OCI-LY1 (cell line): ENCODE data around the gene MCUR1.

Source experiments
- CTCF ChIP-seq: fragments of 200-600 bp; sonication (generic), shearing (Covaris generic); IDR thresholded peaks from 2 replicates; pipeline ENCODE4 v1.5.1; 2017; ENCODE audit warnings: mild to moderate bottlenecking, antibody characterized with exemption, low read length, moderate library complexity, mixed read lengths
- EZH2 ChIP-seq: fragments of 200-600 bp; sonication (generic), shearing (Covaris generic); IDR thresholded peaks from 2 replicates; pipeline ENCODE4 v1.8.0; 2017; ENCODE audit warnings: borderline replicate concordance, mixed run types, mild to moderate bottlenecking, antibody characterized with exemption, low read length, moderate library complexity, mixed read lengths

- TF ChIP-seq EZH2 (no peak), CTCF (no peak)
Measured at GRCh38 chr6:13841936-13842335, 27.6 kb upstream of the MCUR1 start.
